ENCODE measurements around the gene BSX.

Gene BSX

DNA sequence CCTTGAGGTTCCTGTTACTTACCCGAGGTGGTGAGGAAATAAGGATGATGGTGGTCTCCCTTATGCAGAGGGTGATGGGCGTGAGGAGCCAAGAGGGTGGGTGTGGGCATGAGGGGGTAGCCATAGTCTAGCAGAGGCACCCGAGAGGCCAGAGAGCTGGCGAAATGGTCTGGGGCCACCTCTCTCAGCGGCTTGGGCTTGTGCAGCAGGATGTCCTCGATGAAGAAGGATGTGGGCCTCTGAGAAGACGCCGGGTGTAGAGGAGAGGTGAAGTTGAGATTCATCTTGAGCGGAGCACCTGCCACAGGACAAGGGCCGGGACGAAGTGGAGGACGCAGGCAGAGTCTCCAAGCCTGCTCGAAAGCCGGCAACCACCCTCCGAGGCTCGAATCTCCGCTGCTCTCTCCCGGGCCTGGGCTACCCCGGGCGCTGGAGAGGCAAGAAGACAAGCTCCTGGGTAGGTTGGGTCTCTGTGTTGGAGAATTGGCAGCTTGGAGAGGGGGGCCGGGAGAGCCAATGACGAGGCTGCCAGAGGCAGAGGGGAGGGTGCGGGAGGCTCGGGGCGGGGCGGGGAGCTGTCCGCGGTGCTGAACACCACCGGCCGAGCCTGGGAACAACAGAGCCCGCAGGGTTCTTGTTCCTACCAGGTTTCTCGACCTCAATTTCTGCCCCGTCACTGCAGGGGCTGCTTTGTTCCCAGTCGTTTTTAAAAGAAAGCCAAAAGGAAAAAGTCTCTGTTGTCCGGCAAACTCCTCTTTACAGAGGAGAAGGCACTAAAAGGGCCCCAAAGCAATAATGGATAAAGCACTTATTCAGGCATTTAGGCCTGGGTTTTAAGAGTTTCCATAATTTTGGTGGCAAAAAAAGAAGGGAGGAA lies at the start of gene BSX:
TSS of gene BSX (minus strand) at position 447 of the 877 bp plus-strand sequence. CDS start at position 284, 163 bp downstream.
- peak; percentile 39 to 48 for DNase-seq (ENCODE audit: low read depth in 2 of 2)

DNA sequence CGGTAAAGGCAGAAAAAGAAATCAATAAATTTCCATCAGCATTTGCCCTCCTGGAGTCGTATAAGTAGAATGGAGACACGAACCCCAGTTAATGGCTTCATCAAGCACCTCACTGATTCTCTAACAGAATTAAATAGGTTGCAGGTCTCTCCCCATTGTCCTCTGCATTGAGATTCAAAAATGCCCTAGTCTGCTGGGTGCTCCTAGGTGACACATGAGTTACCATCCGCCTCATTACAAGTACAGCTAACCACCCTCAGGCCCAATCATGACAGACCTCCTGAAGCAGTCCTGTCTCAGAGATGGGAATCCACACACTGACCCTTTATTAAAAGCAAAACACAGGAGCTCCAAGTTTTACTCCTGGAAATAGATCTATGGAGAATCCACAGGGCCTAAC lies 48.9 kb upstream of the BSX start:
- no peak for DNase-seq (ENCODE audit: low read depth in 2 of 2)

DNA sequence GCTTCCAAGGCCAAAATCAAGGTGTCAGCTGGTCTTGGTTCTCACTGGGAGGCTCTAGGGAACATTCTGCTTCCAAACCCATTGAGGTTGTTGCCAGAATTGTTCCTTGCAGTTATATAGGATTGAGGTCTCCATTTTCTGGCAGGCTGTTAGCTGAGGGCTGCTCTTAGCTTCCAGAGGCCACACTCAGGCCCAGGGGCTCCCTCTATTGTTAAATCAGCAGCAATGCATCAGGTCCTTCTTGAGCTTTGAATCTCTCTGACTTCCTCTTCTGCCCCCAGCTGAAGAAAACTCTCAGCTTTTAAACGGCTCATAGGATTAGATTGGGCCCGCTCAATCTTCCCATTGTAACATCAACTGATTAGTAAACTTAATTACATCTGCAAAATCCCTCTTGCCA lies 39.3 kb upstream of the BSX start:
- DNase-seq (ENCODE audit: low read depth in 2 of 2): no peak

- DNase-seq (ENCODE audit: low read depth in 2 of 2): no peak
Observed at GRCh38 chr11:123018702-123019101, 37.1 kb upstream of the BSX start.

DNA sequence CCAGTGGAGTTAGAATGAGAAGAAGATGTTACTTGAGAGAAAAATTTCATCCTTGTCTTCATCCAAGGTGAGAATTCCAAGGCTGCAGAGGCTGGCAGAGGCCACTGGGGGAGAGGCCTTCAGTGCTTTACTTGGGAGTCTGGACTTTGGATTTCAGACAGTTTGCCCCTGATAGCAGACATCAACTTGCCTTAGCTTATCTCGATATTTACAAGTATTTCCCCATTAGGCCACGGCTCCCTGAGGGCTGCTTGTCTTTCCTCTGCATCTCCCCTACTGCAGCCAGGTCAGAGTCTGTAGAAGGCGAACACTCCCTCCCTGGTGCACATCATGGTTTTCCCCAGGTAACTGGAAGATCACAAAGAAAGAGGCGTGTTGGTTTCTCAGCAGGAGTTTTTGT lies 29.9 kb upstream of the BSX start:
- no peak for DNase-seq (ENCODE audit: low read depth in 2 of 2)

- no peak for DNase-seq (ENCODE audit: low read depth in 2 of 2)
Observed at GRCh38 chr11:123006860-123007542, 25.4 kb upstream of the BSX start.

DNA sequence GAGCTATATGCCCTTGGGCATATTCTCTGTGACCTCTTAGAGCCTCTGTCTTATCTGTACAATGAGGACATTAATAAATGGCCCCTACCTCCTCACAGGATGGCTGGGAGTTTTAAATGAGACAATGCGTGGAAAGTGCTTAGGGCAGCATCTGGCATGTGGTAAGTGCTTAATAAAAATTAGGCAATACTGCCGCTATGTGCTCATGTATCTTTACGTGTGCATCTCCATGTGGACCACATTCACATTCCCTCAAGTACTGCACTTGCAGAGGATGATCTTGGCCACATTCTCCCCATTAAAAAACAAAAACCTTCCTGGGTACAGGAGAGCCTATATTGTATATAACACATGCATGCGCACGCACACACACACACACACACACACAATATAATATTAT lies 19.1 kb upstream of the BSX start:
- DNase-seq (ENCODE audit: low read depth in 2 of 2): no peak

- no peak for DNase-seq (ENCODE audit: low read depth in 2 of 2)
Observed at GRCh38 chr11:122998727-122999366, 17.2 kb upstream of the BSX start.

GRCh38 chr11:122995526-122995925 lies 13.9 kb upstream of the BSX start:
- DNase-seq (ENCODE audit: low read depth in 2 of 2): no peak

DNA sequence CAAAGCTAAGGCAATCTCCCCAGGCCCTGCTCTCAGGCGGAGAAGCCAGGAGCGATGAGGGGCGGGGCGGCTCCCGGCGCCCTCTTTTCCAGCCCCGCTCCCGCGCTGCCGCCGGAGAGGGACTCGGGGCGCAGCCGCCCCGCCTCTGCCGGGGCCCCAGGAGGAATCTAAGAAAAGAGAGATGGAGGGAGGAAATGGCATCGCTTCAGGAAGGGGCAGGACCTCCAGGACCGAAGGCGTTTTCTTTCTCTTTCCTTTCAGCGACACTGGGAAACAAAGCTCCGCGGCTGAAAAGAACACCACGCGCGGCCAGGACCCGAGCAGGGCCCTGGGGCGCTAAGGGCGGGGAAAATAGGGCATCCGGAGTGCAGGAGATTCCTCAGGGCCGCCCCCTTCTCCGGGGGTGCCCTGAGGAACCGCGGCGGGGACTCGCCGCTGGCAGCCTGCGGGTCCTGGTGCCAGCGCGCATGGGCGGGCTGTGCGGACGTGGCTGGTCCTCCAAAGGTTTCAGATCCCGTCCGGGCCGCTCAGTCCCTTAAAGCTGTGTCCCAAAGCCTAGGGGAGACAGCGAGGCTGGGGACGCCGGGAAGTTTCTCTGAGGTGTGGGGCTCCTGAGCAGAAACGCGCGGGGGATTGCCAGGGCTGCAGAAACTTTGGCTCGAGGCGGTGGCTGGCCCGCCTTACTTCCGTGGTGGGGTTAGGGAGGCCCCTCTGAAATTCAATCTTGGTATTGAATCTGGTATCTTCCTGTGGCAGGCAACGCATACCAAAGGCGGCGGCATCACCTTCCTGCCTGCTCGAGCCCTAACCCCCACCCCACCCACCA lies 2.8 kb upstream of the BSX start:
- DNase-seq (ENCODE audit: low read depth in 2 of 2): no peak

DNA sequence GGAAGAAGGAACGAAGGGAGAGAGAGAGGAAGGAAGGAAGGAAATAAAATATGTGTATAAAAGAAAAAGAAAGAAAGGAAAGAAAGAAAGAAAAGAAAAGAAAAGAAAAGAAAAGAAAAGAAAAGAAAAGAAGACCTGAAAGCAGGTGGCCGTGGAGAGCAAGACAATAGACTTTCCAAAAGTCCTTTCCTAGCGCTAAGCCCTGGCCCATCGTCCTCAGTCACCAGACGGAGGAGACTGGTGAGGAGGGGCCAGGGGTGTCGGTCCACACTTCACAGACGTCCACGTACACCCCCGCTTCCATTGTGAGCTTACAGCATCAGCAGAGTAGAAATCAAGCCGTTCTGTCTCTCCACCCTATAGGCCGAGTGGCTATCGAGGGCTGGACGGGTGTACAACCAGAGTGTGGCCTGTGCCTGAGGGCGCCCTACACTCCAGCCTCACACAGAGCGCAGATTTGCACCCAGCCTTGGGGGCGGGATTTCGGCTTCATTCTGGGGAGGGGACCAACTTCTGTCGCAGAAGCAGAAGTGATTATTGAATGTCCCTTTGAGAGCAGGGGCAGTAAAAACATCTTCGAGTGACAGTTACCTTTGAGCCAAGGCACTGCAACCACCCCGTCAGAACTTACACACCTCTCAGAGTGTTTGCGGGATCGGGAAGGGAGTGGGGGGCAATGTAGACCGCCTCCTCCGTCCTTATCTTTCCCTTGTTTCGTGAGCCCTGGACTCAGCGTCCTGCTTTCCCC lies 2.0 kb upstream of the BSX start:
- no peak for DNase-seq (ENCODE audit: low read depth in 2 of 2)

- no peak for DNase-seq (ENCODE audit: low read depth in 2 of 2)
Observed at GRCh38 chr11:122979815-122980595, 1.6 kb downstream of the BSX start.

- no peak for DNase-seq (ENCODE audit: low read depth in 2 of 2)
Observed at GRCh38 chr11:122979103-122979814, 2.4 kb downstream of the BSX start.

- DNase-seq (ENCODE audit: low read depth in 2 of 2): no peak
Observed at GRCh38 chr11:122978299-122978620, 3.4 kb downstream of the BSX start.

- no peak for DNase-seq (ENCODE audit: low read depth in 2 of 2)
Observed at GRCh38 chr11:122977470-122978298, 4.0 kb downstream of the BSX start.

GRCh38 chr11:122976734-122977469 lies 4.7 kb downstream of the BSX start:
- no peak for DNase-seq (ENCODE audit: low read depth in 2 of 2)

GRCh38 chr11:122976061-122976733 lies 5.4 kb downstream of the BSX start:
- DNase-seq (ENCODE audit: low read depth in 2 of 2): no peak

DNA sequence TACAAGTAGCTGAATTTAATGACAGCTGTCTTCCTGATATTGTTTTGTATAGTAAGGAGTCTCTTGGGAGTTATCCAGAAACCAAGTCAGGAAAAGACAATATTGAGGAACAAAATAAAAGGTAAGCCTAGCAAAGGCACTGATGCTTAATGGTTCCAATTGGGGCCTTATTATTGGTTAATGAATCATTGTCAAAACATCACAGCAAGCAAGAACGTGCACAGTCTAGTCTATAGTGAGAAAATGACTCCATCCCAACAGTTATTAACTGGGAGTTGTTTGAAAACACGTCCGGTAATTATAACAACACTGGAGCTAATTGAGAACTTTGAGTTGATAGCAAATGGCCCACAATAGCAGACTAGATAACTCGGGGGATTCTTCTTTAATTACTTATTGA lies 17.7 kb downstream of the BSX start:
- DNase-seq (ENCODE audit: low read depth in 2 of 2): no peak
